ENCODE results near the gene FITM1. TPM values are rescaled to one million over a fixed set of nuclear protein-coding genes. Genes with fewer than 3 reads are reported as not detected.

Gene FITM1
- total RNA-seq, 1 donor from 2014 or later: 0.59 TPM

DNA sequence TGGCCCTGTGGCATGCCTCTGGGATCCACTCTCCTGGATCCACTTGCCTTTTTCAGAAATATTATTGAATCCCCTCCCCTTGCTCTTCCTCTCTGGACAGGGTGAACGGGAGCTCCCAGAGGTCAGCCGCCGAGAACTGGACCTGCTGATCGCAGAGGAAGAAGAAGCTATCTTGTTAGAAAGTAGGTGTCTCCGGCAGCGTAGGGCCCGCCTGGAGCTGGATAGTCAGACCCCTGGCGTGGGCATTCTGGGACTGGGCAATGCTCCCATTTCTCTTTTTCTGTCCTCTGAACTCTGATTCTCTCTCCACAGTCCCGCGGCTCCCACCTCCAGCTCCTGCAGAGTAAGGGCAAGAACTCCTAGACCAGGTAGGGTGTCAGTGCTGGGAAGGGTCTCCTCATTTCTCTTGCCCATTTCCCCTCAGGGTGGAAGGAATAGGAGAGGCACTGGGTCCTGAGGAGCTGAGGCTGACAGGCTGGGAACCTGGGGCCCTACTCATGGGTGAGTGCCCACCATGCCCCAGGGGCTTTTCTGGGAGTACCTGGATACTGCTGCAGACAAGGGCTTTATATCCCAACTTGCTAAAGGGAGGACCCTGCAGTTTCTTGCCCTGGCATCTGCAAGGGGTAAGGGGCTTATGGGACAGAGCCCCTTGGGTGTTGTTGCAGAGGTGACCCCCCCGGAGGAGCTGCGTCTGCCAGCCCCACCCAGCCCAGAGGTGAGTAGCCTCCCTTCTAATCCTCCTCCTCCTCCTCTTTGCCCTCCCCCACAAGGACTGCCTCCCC is 46.8 kb downstream of the FITM1 start:
- H3K36me3 Mint-ChIP-seq (ENCODE audit: low read depth, unreplicated experiment): peaks cover 23% of the 10 kb centered on the region
- H3K9me3 Mint-ChIP-seq (ENCODE audit: unreplicated experiment): no peaks in the 10 kb centered on the region
- peaks cover 4% of the 10 kb centered on the region for H3K4me1 Mint-ChIP-seq (ENCODE audit: unreplicated experiment)
- TF ChIP-seq, protein P1, sequence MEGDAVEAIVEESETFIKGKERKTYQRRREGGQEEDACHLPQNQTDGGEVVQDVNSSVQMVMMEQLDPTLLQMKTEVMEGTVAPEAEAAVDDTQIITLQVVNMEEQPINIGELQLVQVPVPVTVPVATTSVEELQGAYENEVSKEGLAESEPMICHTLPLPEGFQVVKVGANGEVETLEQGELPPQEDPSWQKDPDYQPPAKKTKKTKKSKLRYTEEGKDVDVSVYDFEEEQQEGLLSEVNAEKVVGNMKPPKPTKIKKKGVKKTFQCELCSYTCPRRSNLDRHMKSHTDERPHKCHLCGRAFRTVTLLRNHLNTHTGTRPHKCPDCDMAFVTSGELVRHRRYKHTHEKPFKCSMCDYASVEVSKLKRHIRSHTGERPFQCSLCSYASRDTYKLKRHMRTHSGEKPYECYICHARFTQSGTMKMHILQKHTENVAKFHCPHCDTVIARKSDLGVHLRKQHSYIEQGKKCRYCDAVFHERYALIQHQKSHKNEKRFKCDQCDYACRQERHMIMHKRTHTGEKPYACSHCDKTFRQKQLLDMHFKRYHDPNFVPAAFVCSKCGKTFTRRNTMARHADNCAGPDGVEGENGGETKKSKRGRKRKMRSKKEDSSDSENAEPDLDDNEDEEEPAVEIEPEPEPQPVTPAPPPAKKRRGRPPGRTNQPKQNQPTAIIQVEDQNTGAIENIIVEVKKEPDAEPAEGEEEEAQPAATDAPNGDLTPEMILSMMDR (IDR thresholded peaks at IDR 0.05; ENCODE audit: unreplicated experiment): no peak
- no peak overlapping the region for H3K27ac Mint-ChIP-seq (ENCODE audit: unreplicated experiment)
- no peak for DNase-seq (ENCODE audit: low spot score)
- no peak overlapping the region for H3K4me3 Mint-ChIP-seq (ENCODE audit: unreplicated experiment)
- peaks cover 10% of the 10 kb centered on the region for H3K27me3 Mint-ChIP-seq (ENCODE audit: unreplicated experiment)

DNA sequence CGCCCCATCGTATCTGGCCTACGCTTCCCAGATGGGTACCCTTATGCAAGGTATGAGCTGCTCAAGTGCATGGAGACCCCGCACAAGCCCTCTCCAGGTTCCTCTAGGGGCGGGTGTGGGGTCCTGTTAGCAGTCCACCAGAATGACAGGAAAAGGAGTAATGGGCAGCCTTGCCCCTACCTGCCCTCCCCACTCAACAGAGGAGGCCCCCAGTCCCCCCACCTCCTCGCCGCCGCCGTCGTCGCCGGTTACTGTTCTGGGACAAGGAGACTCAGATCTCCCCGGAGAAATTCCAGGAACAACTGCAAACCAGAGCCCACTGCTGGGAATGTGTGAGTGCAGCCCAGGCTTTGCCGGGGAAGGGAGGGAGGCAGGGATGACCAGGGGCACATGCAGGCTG is 47.4 kb downstream of the FITM1 start:
- TF ChIP-seq, protein P1 (IDR thresholded peaks at IDR 0.05; ENCODE audit: unreplicated experiment): no peak
- no peak for DNase-seq (ENCODE audit: low spot score)
- no peak overlapping the region for H3K4me3 Mint-ChIP-seq (ENCODE audit: unreplicated experiment)
- peaks cover 28% of the 10 kb centered on the region for H3K36me3 Mint-ChIP-seq (ENCODE audit: low read depth, unreplicated experiment)
- H3K4me1 Mint-ChIP-seq (ENCODE audit: unreplicated experiment): peaks cover 8% of the 10 kb centered on the region
- no peak overlapping the region for H3K27ac Mint-ChIP-seq (ENCODE audit: unreplicated experiment)
- H3K9me3 Mint-ChIP-seq (ENCODE audit: unreplicated experiment): no peaks in the 10 kb centered on the region
- H3K27me3 Mint-ChIP-seq (ENCODE audit: unreplicated experiment): peaks cover 9% of the 10 kb centered on the region

DNA sequence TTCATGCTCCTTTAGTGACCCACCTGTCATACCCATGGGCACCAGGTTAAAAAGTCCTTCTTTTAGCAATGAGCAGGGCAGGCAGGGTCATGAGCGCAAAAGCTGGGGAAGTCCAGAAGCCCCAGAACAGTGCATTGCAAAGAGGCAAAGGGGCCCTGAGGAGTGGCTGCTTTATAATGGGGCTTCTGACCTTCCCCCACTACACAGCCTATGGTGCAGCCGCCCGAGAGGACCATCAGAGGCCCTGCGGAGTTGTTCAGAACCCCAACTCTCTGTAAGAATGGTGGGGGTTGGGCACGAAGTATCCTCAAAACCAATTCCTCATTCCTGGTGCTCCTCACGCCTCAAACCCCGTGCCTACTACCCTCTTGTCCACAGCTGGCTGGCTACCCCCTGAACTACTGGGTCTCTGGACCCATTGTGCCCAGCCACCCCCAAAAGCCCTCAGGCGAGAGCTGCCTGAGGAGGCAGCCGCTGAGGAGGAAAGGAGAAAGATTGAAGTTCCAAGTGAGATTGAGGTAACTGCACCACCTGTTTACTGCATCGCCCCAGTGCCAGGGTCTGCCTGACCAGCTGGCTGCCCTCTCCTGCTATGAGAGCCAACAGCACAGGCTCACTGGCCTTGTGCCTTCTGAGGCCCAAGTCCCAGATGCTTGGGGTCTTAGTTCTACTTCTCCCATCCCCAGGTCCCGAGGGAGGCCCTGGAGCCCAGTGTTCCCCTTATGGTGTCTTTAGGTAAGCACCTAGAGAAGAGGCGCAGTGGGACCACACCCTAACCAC is 48.1 kb downstream of the FITM1 start:
- no peak for DNase-seq (ENCODE audit: low spot score)
- H3K36me3 Mint-ChIP-seq (ENCODE audit: low read depth, unreplicated experiment): peaks cover 32% of the 10 kb centered on the region
- TF ChIP-seq, protein P1 (IDR thresholded peaks at IDR 0.05; ENCODE audit: unreplicated experiment): no peak
- H3K27me3 Mint-ChIP-seq (ENCODE audit: unreplicated experiment): peaks cover 9% of the 10 kb centered on the region
- peaks cover 8% of the 10 kb centered on the region for H3K4me1 Mint-ChIP-seq (ENCODE audit: unreplicated experiment)
- no peaks in the 10 kb centered on the region for H3K9me3 Mint-ChIP-seq (ENCODE audit: unreplicated experiment)
- no peak overlapping the region for H3K27ac Mint-ChIP-seq (ENCODE audit: unreplicated experiment)
- H3K4me3 Mint-ChIP-seq (ENCODE audit: unreplicated experiment): peak overlapping the region; percentile 42

DNA sequence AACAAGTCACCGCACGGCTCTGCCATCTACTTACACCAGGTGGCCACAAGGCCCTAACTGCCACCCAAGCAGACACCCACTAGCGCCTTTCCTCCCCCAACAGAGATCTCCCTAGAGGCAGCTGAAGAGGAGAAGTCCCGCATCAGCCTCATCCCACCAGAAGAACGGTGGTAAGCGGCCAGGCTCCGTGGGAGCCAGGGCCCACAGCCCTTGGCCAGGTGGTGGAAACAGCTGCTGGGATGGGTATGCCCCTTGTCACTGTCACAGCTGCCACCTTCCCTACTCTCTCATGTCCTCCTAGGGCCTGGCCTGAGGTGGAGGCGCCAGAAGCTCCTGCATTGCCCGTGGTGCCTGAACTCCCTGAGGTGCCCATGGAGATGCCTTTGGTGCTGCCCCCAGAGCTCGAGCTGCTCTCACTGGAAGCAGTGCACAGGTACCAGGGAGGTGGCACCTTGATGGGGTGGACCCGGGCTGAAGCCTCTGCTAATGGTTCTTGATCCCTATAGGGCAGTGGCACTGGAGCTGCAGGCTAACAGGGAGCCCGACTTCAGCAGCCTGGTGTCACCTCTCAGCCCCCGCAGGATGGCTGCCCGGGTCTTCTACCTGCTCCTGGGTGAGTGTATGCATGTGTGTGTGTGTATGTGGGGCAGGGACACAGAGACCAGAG is 49.0 kb downstream of the FITM1 start:
- Mint-ChIP-seq H3K36me3 (ENCODE audit: low read depth, unreplicated experiment) (peaks cover 32% of the 10 kb centered on the region), H3K9me3 (ENCODE audit: unreplicated experiment) (no peaks in the 10 kb centered on the region), H3K4me1 (ENCODE audit: unreplicated experiment) (peaks cover 8% of the 10 kb centered on the region), H3K4me3 (ENCODE audit: unreplicated experiment) (peak overlapping the region; percentile 42), H3K27ac (ENCODE audit: unreplicated experiment) (no peak overlapping the region), H3K27me3 (ENCODE audit: unreplicated experiment) (peaks cover 7% of the 10 kb centered on the region)
- no peak for DNase-seq (ENCODE audit: low spot score)
- TF ChIP-seq, protein P1 (IDR thresholded peaks at IDR 0.05; ENCODE audit: unreplicated experiment): no peak

Measured in endothelial cell (in vitro differentiated cells).